Measurements from ENCODE around the gene GDI1.

DNA sequence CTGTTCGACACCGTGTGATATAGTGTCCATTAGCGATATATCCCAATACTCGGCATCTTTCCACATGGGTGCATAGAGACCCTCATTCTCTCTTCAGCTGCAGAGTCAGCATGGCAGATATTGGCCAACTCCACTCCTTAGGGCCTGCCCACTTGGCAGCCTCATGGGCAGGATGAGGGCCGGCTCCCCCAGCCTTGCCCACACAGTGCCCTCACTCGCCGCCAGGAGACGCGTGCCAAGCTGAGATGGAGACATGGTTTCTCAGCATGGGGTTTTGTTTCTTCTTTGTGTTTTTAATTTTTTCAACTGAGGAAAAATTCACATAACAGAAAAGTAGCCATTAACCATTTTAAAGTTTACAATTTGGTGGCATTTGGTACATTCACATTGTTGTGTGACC, 15.9 kb downstream of the GDI1 start:
- no peak for TF ChIP-seq SUZ12 (IDR thresholded peaks at IDR 0.05; ENCODE audit: extremely low read depth, insufficient read depth, insufficient read length)
- TF ChIP-seq YY1 (IDR thresholded peaks at IDR 0.05; ENCODE audit: insufficient read depth, insufficient read length): no peak
- no peak for TF ChIP-seq ZNF274 (IDR thresholded peaks at IDR 0.05; ENCODE audit: low read depth, low read length)
